CD4-positive, alpha-beta T cell (primary cell): ENCODE data around the gene SLC6A4. TPM values are rescaled to one million over a fixed set of nuclear protein-coding genes. Genes with fewer than 3 reads are reported as not detected.

Experiments
- ATAC-seq: fragments of 200-7000 bp; cut with Tn5 transposase; one replicate; pipeline ENCODE4 v1.10.0; 2022; ENCODE audit warnings: mild to moderate bottlenecking; ENCODE audit not compliant: poor library complexity
- CTCF ChIA-PET: fragments of 350-600 bp; sonication (Branson Sonifier 250); formaldehyde crosslinking; loops from one replicate; lab custom pipeline; 2021; ENCODE audit warnings: antibody characterized with exemption, inconsistent platforms; lab: Charles Lee
- POLR2A ChIA-PET: fragments of 350-600 bp; sonication (Branson Sonifier 250); formaldehyde crosslinking; loops from one replicate; lab custom pipeline; 2021; ENCODE audit warnings: antibody characterized with exemption, inconsistent platforms; lab: Charles Lee
- DNase-seq, 14 experiments: peaks; one replicate each; pipeline ENCODE4 v3.0.0-alpha.2; 2013 to 2020; ENCODE audit warnings: mixed read lengths in 2 of 14
- H3K27ac ChIP-seq, 2 donors: one replicate each; pipeline versions ENCODE4 v1.5.1 to v1.7.0; 2013; ENCODE audit warnings: low read length in 2 of 2, low read depth in 1 of 2, mild to moderate bottlenecking in 1 of 2
- H3K27me3 ChIP-seq, 2 experiments: 1 replicate in 1 of 2; 2 replicates in 1 of 2; pipeline versions ENCODE4 v1.6.1 to v1.7.0; 2013; ENCODE audit warnings: low read length in 2 of 2, control low read depth in 1 of 2, mild to moderate bottlenecking in 1 of 2, moderate library complexity in 1 of 2; ENCODE audit not compliant: insufficient read depth in 2 of 2, control insufficient read depth in 1 of 2
- H3K36me3 ChIP-seq: one replicate; pipeline ENCODE4 v1.6.1; 2013; ENCODE audit warnings: low read length, control low read depth; ENCODE audit not compliant: insufficient read depth
- H3K4me1 ChIP-seq: one replicate; pipeline ENCODE4 v1.6.1; 2013; ENCODE audit warnings: low read length, control low read depth; ENCODE audit not compliant: insufficient read depth
- H3K4me3 ChIP-seq: one replicate; pipeline ENCODE4 v1.5.1; 2013; ENCODE audit warnings: mild to moderate bottlenecking, low read length, moderate library complexity
- H3K9me3 ChIP-seq, 2 experiments: 1 replicate in 1 of 2; 2 replicates in 1 of 2; pipeline versions ENCODE4 v1.6.1 to v1.7.0; 2013; ENCODE audit warnings: low read length in 2 of 2, mild to moderate bottlenecking in 2 of 2, control low read depth in 1 of 2, moderate library complexity in 1 of 2; ENCODE audit not compliant: control insufficient read depth in 1 of 2, insufficient read depth in 1 of 2
- H3K27ac Mint-ChIP-seq: one replicate; pipeline ENCODE4 v1.8.0; 2020; ENCODE audit warnings: mixed read lengths
- H3K27me3 Mint-ChIP-seq: one replicate; pipeline ENCODE4 v1.8.0; 2021; ENCODE audit warnings: mixed read lengths
- H3K36me3 Mint-ChIP-seq: one replicate; pipeline ENCODE4 v1.8.0; 2021; ENCODE audit warnings: low read depth, mixed read lengths
- H3K4me1 Mint-ChIP-seq: one replicate; pipeline ENCODE4 v1.8.0; 2021; ENCODE audit warnings: low read depth, mixed read lengths
- H3K4me3 Mint-ChIP-seq: one replicate; pipeline ENCODE4 v1.8.0; 2020; ENCODE audit warnings: mild to moderate bottlenecking, mixed read lengths
- H3K9me3 Mint-ChIP-seq: one replicate; pipeline ENCODE4 v1.8.0; 2020; ENCODE audit warnings: mixed read lengths
- CTCF ChIP-seq: fragments of 200-600 bp; IDR thresholded peaks from one replicate; pipeline ENCODE4 v1.8.0; 2022; ENCODE audit warnings: antibody characterized with exemption, mild to moderate bottlenecking
- intact Hi-C, 2 experiments: fragments of 100-400 bp; cut with DNase I in 1 of 2; cut with micrococcal nuclease in 1 of 2; formaldehyde crosslinking; loops; one replicate each; pipeline versions ENCODE4 v1.15.1 to v1.9.0; 2023 to 2025; cut with DNase I, micrococcal nuclease
- total RNA-seq, 174 experiments: library from RNA in 2 of 174; stranded (reverse) in 2 of 174; gene quantifications; one replicate each; pipeline ENCODE4 v1.2.3 and lab custom pipeline; 2021 to 2026

Gene SLC6A4
- total RNA-seq, 2 experiments from 2014 or later = not detected

- ATAC-seq = no peak
- Histone ChIP-seq H3K4me3 (no peak overlapping the region), H3K36me3 (peaks cover 75% of the 10 kb centered on the region), H3K4me1 (no peaks in the 10 kb centered on the region), H3K27ac (no peak overlapping the region), H3K9me3 (no peaks in the 10 kb centered on the region), H3K27me3 (no peaks in the 10 kb centered on the region)
- TF ChIP-seq CTCF = no peak
- Mint-ChIP-seq H3K4me3 (no peak overlapping the region), H3K36me3 (peaks cover 76% of the 10 kb centered on the region), H3K9me3 (no peaks in the 10 kb centered on the region), H3K4me1 (no peaks in the 10 kb centered on the region), H3K27me3 (no peaks in the 10 kb centered on the region), H3K27ac (no peak overlapping the region)
- intact Hi-C loops = no loop called here
- DNase-seq = no peak
- ChIA-PET POLR2A (no interaction called here), CTCF (no interaction called here)
Observed at GRCh38 chr17:30256756-30257506, 21.4 kb upstream of the SLC6A4 start.

GRCh38 chr17:30254150-30254549, 18.7 kb upstream of the SLC6A4 start:
- ChIA-PET CTCF (no interaction called here), POLR2A (no interaction called here)

GRCh38 chr17:30253312-30253711, 17.8 kb upstream of the SLC6A4 start:
- DNase-seq (no peak), ATAC-seq (no peak)
- no peaks in the 10 kb centered on the region for H3K27me3 ChIP-seq
- H3K4me1 ChIP-seq = no peaks in the 10 kb centered on the region
- Mint-ChIP-seq H3K27me3 (no peaks in the 10 kb centered on the region), H3K36me3 (peaks cover 74% of the 10 kb centered on the region), H3K9me3 (no peaks in the 10 kb centered on the region), H3K27ac (no peak overlapping the region), H3K4me3 (no peak overlapping the region), H3K4me1 (no peaks in the 10 kb centered on the region)
- no peak for TF ChIP-seq CTCF
- CTCF ChIA-PET = no interaction called here
- POLR2A ChIA-PET = no interaction called here
- H3K4me3 ChIP-seq = no peak overlapping the region
- no peak overlapping the region for H3K27ac ChIP-seq
- H3K9me3 ChIP-seq = no peaks in the 10 kb centered on the region
- intact Hi-C loops = no loop called here
- H3K36me3 ChIP-seq = peaks cover 68% of the 10 kb centered on the region

More at GRCh38 chr17:30254150-30254549, 18.7 kb upstream of the SLC6A4 start:
- Mint-ChIP-seq H3K4me1 (no peaks in the 10 kb centered on the region), H3K9me3 (no peaks in the 10 kb centered on the region), H3K27ac (no peak overlapping the region), H3K36me3 (peaks cover 71% of the 10 kb centered on the region), H3K27me3 (no peaks in the 10 kb centered on the region), H3K4me3 (no peak overlapping the region)
- intact Hi-C loops = no loop called here
- H3K4me1 ChIP-seq = no peaks in the 10 kb centered on the region
- H3K36me3 ChIP-seq = peaks cover 67% of the 10 kb centered on the region
- H3K27ac ChIP-seq = no peak overlapping the region
- no peak for TF ChIP-seq CTCF
- no peak for DNase-seq
- no peak for ATAC-seq
- H3K27me3 ChIP-seq = no peaks in the 10 kb centered on the region
- no peak overlapping the region for H3K4me3 ChIP-seq
- H3K9me3 ChIP-seq = no peaks in the 10 kb centered on the region
